HepG2 (cell line): ENCODE measurements around the gene NRSN2. TPM values are rescaled to one million over a fixed set of nuclear protein-coding genes. Genes with fewer than 3 reads are reported as not detected.
A peak's percentile ranks its signal among the peaks of the same experiment; 100 is the strongest.

Source experiments
- CBX5 ChIP-seq: sonication (generic); formaldehyde crosslinking; IDR thresholded peaks from 2 replicates; pipeline ENCODE4 v1.4.0; 2020; ENCODE audit warnings: missing genetic modification reagents, borderline replicate concordance
- CREBL2 ChIP-seq: sonication (generic); formaldehyde crosslinking; IDR thresholded peaks from 2 replicates; pipeline ENCODE4 v1.8.1; 2023; ENCODE audit warnings: missing genetic modification reagents, mild to moderate bottlenecking, borderline replicate concordance
- CSRNP2 ChIP-seq: sonication (generic); formaldehyde crosslinking; conservative IDR thresholded peaks from 2 replicates; pipeline ENCODE4 v1.8.0; 2022; ENCODE audit warnings: low read depth, missing genetic modification reagents
- ETS1 ChIP-seq: sonication (generic); formaldehyde crosslinking; IDR thresholded peaks from 2 replicates; pipeline ENCODE4 v1.4.0; 2020; ENCODE audit warnings: missing genetic modification reagents
- HDAC6 ChIP-seq: fragments of 200-600 bp; sonication (generic); IDR thresholded peaks from 2 replicates; pipeline ENCODE4 v1.7.0; 2017; ENCODE audit warnings: mild to moderate bottlenecking, antibody characterized with exemption, low read length, low read depth
- HOXA5 ChIP-seq: sonication (generic); formaldehyde crosslinking; IDR thresholded peaks from 2 replicates; pipeline ENCODE4 v1.4.0; 2020; ENCODE audit warnings: missing genetic modification reagents
- KLF16 ChIP-seq, 2 experiments: sonication (generic) in 1 of 2; formaldehyde crosslinking in 1 of 2; IDR thresholded peaks; 2 replicates each; pipeline versions ENCODE4 v1.6.1 to v1.8.0; 2016 to 2023; ENCODE audit warnings: missing genetic modification reagents in 2 of 2, missing compliant biosample characterization in 1 of 2
- MBD4 ChIP-seq: IDR thresholded peaks from 2 replicates; pipeline ENCODE4 v1.6.1; 2012; ENCODE audit warnings: low read length, inconsistent platforms, borderline replicate concordance
- MED8 ChIP-seq: sonication (generic); formaldehyde crosslinking; IDR thresholded peaks from 2 replicates; pipeline ENCODE4 v1.8.1; 2023; ENCODE audit warnings: mild to moderate bottlenecking, missing genetic modification reagents; ENCODE audit not compliant: insufficient replicate concordance
- PAF1 ChIP-seq: IDR thresholded peaks from 2 replicates; pipeline ENCODE4 v1.6.1; 2016; ENCODE audit warnings: missing genetic modification reagents, missing compliant biosample characterization
- POLR2G ChIP-seq: fragments of 200-400 bp; formaldehyde crosslinking; IDR thresholded peaks from 2 replicates; pipeline ENCODE4 v1.6.1; 2018; ENCODE audit warnings: mild to moderate bottlenecking, low read depth, low read length, moderate library complexity
- RFXAP ChIP-seq: sonication (generic); formaldehyde crosslinking; IDR thresholded peaks from 2 replicates; pipeline ENCODE4 v1.4.0; 2020; ENCODE audit warnings: missing genetic modification reagents, borderline replicate concordance
- SP5 ChIP-seq: IDR thresholded peaks from 2 replicates; pipeline ENCODE4 v1.6.1; 2016; ENCODE audit warnings: low read depth, borderline replicate concordance
- STAT6 ChIP-seq: sonication (generic); formaldehyde crosslinking; IDR thresholded peaks from 2 replicates; pipeline ENCODE4 v1.4.0; 2020; ENCODE audit warnings: missing genetic modification reagents, mild to moderate bottlenecking, borderline replicate concordance
- ZMAT3 ChIP-seq: sonication (generic); formaldehyde crosslinking; conservative IDR thresholded peaks from 2 replicates; pipeline ENCODE4 v1.7.0; 2021; ENCODE audit warnings: missing genetic modification reagents
- ZNF451 ChIP-seq: sonication (generic); formaldehyde crosslinking; IDR thresholded peaks from 2 replicates; pipeline ENCODE4 v1.5.0; 2020; ENCODE audit warnings: mild to moderate bottlenecking, missing genetic modification reagents
- ZNF703 ChIP-seq: sonication (generic); formaldehyde crosslinking; IDR thresholded peaks from 2 replicates; pipeline ENCODE4 v1.5.1; 2020; ENCODE audit warnings: missing genetic modification reagents, mild to moderate bottlenecking, moderate library complexity, borderline replicate concordance
- ZNF709 ChIP-seq: sonication (generic); formaldehyde crosslinking; IDR thresholded peaks from 2 replicates; pipeline ENCODE4 v1.5.0; 2020; ENCODE audit warnings: mild to moderate bottlenecking, missing genetic modification reagents
- ZNF746 ChIP-seq: sonication (generic); formaldehyde crosslinking; IDR thresholded peaks from 2 replicates; pipeline ENCODE4 v1.8.0; 2022; ENCODE audit warnings: mild to moderate bottlenecking, missing genetic modification reagents
- ZNF800 ChIP-seq: sonication (generic); formaldehyde crosslinking; IDR thresholded peaks from 2 replicates; pipeline ENCODE4 v1.4.0; 2020; ENCODE audit warnings: missing genetic modification reagents
- polyA plus RNA-seq, 8 experiments: library from polyadenylated mRNA; depleted of rRNA in 3 of 8; stranded (reverse) in 7 of 8; unstranded in 1 of 8; fragments of >200 nt; fragmentation: Illumina TruSeq in 4 of 8; extraction: Trizol in 4 of 8; gene quantifications; 2 replicates each; pipeline versions ENCODE4 v1.2.1 to v1.2.3, GENCODE V29; 2011 to 2016; ENCODE audit warnings: low read depth in 4 of 8, missing spikeins in 1 of 8, mixed read lengths in 1 of 8; ENCODE audit not compliant: insufficient read depth in 1 of 8
- total RNA-seq, 5 experiments: library from RNA; depleted of rRNA; stranded (reverse); fragments of >200 nt; fragmentation: Illumina TruSeq; extraction: Trizol; gene quantifications; 2 replicates each; pipeline ENCODE4 v1.2.3, GENCODE V29; 2016; ENCODE audit warnings: low read depth in 1 of 5

NRSN2 gene
- total and polyA plus RNA-seq, 2 of the 13 experiments (the other 11 are each of a cell fraction or from before 2014, with no cell fraction given), result 32.3 to 49.4 TPM

GRCh38 chr20:362271-363254 lies 15.7 kb downstream of the NRSN2 start (continued):
- TF ChIP-seq CSRNP2 (CRISPR knock-in tag) (no peak), PAF1 (CRISPR knock-in tag) (peak; percentile 66; the same call in 1 of the 2 replicates), ZMAT3 (peak; percentile 100), ZNF709 (CRISPR knock-in tag) (no peak), STAT6 (CRISPR knock-in tag) (peak; percentile 97), HOXA5 (CRISPR knock-in tag) (peak; percentile 94; the same call in 1 of the 2 replicates), MBD4 (no peak), SP5 (CRISPR knock-in tag) (peak; percentile 89), MED8 (CRISPR knock-in tag) (peak; percentile 98), ZNF746 (CRISPR knock-in tag) (peak; percentile 96), ZNF800 (CRISPR knock-in tag) (peak; percentile 94), CREBL2 (CRISPR knock-in tag) (peak; percentile 87), POLR2G (peak; percentile 59), ZNF703 (no peak; the same call in 1 of the 2 replicates), RFXAP (CRISPR knock-in tag) (peak; percentile 86; the same call in 1 of the 2 replicates), ETS1 (CRISPR knock-in tag) (no peak), CBX5 (CRISPR knock-in tag) (peak; percentile 100), ZNF451 (peak; percentile 94; the same call in 1 of the 2 replicates), HDAC6 (no peak), KLF16 (CRISPR knock-in tag; IDR thresholded peaks at IDR 0.05) (peak in 1 of 2 experiments; percentile 100; a peak in 2 of 4 replicates)
